Globus pallidus (tissue), 1 donor: ENCODE data around the gene TP53BP2.

Experiments
- DNase-seq: peaks from one replicate; pipeline ENCODE4 v3.0.0-alpha.2; 2015; ENCODE audit warnings: low spot score

Gene TP53BP2

DNA sequence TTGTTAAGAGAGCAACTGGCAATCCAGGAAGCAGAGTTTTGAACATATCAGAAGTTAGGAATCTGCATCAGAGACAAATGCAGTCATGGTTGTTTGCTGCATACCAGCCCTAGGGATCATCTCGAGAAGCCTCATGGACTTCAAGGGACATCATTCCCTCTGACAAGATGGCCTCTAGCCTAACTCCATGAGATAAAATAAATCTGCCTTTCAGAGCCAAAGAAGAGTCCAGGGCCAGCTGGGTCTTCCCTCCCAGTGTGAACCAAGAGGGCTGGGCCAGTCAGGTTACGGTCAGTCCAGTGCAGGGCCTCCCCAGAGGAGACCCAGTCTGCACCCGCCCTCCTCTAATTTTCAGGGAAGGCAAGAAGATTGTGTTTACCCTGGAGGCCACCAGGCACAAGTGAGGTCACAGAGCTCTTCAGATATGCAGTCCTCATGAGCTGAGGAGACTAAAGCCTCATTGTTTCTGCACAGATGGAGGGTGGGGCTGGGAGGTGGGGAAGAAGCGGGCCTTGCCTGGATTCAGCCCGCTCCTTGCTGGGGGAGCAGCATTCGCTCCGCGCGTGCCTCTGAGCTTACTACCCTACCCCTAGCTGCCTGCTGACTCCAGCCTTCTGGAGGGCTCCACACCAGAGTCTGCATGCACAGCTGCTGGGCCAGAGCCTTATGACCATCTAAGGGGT, 80.6 kb downstream of the TP53BP2 start:
- peak; percentile 95 for DNase-seq

DNA sequence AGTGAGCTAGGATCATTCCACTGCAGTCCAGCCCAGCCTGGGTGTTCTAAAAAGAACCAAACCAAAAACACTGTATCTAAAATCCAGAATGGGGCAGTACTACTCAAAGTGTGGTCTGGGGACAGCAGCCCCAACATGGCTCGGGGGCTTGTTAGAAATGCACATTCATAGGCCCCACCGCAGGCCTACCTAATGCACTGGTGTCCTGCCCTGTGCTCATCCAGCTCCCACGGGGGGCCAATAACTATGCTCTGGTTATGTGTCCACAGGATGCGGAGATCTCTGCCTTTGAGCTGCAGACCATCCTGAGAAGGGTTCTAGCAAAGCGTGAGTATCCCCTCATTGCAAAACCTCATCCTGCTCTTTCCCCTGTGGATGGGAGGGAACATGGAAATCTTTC, 81.9 kb downstream of the TP53BP2 start:
- DNase-seq = no peak

DNA sequence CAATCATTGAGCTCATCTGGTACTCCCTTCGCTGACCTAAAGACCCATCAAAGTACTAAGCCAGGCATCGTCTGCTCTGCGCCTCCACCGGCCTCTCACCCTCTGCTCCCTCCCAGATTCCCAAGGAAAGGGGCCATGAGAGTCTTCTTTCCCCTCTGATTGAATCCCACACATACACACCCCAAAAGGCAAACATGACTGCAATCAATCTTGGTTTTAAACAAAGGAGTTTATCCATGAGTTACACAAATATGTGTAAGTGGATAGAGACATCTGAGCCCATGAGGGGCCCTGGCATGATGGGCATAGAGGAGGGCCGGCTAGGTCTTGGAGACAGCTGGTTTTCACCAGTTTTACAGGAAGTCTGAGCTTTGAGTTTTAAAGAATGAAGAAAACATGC, 82.5 kb downstream of the TP53BP2 start:
- no peak for DNase-seq

DNA sequence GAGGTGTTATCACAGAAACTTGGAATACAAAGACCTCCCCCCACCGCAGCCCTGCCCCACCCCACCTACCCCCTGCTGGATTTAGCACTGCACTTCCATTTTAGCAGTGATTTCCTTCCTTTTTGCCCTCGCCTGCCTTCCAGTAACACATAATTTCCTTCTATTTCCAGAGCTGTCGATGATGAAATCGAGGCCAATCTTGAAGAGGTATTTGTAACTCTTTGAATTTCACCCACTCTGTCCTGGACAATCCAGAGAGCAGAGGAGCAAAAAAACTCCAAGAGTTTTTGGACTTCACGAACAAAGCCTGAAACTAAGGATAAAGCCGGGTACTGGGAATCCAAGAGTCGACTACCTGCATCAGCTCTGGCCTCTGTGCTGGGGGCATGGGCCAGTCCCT, 84.3 kb downstream of the TP53BP2 start:
- no peak for DNase-seq

DNA sequence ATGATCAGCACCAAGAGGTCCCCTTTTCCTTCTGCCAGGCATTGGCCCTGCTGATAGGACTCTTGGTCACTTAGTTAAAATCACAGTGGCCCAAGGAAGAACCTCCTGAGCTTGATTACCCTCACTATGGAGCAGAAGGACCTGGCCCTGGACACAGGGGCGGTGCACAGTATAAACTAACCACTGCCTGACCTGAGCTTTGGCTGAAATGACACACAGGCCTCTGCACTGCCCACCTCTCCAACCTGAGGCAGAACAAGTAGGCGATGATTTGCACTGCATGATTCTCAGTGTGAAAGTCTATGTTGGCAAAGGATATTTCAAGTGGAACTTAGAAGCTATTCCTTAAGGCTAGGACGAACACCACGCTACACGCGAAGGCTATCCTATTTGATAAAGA, 84.9 kb downstream of the TP53BP2 start:
- DNase-seq = no peak

DNA sequence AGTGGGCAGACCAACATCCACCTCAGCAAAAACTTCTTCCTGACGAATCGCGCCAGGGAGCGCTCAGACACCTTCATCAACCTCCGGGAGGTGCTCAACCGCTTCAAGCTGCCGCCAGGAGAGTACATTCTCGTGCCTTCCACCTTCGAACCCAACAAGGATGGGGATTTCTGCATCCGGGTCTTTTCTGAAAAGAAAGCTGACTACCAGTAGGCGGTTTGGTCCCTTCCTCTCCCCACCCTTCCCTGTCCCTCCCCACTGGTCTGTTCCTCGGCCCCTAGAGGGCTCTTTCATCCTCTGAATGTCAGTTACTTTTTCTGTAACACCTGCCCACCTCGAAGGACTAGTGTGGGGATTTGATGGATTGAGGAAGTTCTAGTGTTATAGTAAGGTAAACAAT, 86.5 kb downstream of the TP53BP2 start:
- no peak for DNase-seq

DNA sequence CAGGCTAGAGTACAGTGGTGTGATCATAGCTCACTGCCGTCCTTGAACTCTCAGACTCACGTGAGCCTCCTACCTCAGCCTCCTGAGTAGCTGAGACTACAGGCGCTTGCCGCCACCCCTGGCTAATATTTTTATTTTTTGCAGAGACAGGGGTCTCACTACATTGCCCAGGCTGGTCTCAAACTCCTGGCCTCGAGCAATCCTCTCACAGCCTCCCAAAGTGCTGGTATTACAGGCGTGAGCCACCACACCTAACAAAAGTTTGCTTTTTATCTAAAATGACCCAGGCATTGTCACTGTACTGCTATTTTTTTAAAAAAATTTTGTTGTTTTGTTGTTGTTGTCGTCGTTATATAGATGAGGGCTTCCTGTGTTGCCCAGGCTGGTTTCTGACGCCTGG, 87.0 kb downstream of the TP53BP2 start:
- DNase-seq = no peak

DNA sequence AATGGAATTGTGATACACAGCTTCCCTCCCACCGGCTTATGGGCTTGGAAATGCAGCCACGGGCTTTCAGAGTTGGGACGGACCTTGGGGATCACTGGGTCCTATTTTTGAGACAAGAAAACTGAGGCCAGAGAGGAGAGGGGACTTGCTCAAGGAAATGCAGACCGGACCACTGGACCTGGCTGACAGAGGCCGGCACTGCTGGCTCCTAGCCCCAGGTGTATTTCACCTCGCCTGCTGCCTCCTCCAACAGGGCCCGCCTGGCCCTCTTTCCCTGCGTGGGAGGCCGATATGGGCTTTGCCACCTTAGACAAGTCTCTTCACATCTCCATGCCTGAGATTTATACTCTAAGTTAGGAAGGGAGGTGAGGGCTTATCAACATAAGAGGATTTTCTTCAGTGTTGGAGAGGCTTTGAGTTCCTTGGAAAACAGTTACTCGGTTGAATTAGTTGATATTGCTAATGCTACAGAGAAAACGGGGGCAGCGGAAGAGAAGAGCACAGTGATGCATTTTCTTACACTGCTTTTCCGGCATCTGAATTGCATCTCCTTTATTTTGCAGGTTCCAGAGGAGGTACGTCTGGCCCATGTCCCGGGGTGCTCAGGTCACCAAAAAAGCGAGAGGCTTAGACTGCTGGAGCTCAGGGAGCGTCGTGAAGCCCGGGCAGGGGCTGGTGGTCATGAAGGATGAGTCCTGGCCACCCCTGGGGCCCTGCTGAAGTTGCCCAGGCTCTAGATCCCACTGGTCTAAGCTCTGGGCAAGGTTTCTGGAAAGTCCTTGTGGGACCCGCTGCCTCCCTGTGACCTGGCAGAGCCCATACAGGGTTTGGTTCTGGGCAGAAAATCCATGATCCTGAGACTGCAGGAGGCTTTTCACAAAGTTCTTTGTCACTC, 88.7 kb downstream of the TP53BP2 start:
- DNase-seq = no peak

DNA sequence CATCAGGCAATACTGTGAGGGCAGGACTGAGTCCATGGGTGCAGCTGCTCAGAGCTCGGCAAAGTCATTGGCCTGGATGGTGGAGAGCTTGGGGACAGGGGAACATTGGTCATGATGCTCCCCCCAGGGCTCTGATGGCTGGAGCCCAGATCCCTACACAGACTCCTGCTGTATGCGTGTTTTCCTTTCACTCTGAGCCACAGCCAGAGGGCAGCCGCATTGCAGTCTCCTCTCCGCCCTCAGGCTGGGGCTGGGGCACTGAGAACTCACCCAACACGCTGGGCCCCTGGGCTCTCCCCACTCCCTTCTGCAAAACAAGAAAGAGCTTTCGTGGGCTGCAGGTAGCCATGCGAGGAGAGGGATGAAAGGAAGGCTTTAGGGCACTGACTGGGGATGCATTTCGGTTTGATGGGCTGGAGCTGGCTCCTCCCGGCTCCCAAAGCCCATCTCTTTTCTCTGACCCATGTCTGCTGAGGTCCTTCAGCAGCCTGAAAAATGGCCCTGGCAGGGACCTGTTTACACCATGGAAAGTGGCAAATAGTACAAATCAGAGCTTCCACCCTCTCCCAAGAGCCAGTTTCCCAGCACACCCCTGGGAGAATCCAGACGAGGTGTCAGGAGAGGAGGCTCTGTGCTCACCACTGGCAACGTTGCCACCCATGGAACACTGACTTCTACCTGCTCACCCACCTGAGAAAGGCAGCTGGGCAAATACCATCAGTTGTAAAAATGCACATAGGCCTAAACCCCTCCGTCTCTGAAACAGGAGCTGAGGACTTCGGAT, 89.6 kb downstream of the TP53BP2 start:
- DNase-seq = peak; percentile 91

DNA sequence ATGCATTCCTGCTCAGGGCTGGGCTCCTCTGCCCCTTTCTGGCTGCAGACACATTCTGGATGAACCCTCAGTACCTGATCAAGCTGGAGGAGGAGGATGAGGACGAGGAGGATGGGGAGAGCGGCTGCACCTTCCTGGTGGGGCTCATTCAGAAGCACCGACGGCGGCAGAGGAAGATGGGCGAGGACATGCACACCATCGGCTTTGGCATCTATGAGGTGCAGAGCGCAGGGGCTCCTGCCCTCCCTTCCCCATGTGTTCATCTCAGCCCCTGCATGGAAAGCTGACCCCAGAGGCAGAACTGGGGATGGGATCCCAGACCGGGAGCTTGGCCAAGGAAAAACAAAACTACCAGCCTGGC, 90.3 kb downstream of the TP53BP2 start:
- no peak for DNase-seq

DNA sequence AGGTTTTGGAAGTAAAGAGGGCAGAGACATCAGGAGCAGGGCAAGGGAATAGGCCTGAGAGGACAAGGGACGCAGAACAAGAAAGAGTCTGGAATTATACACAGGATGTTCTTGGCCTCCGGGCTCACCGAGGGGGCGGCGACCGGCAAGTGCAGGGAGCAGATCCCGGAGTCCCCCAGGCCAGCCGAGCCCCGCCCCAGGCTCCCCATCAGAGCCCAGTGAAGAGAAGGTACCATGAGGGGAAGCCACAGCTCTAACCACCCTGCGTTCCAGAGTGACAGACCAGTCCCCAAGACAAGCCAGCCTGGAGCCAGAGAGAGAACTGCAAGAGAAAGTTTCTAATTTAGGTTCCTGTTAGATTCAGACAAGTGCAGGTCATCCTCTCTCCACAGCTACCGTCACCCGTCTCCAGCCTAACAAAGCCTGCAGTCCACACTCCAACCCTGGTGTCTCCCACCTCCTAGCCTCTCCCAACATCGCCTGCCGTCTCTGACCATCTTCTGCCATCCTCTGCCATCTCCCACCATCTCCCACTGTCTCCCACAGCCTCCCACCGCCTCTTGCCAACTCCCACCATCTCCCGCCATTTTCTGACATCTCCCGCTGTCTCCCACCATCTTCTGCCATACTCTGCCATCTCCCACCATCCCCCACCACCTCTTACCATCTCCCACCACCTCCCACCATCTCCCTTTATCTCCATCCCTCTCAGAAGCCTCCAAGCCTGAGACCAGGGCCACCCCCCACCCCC, 90.9 kb downstream of the TP53BP2 start:
- DNase-seq = no peak

DNA sequence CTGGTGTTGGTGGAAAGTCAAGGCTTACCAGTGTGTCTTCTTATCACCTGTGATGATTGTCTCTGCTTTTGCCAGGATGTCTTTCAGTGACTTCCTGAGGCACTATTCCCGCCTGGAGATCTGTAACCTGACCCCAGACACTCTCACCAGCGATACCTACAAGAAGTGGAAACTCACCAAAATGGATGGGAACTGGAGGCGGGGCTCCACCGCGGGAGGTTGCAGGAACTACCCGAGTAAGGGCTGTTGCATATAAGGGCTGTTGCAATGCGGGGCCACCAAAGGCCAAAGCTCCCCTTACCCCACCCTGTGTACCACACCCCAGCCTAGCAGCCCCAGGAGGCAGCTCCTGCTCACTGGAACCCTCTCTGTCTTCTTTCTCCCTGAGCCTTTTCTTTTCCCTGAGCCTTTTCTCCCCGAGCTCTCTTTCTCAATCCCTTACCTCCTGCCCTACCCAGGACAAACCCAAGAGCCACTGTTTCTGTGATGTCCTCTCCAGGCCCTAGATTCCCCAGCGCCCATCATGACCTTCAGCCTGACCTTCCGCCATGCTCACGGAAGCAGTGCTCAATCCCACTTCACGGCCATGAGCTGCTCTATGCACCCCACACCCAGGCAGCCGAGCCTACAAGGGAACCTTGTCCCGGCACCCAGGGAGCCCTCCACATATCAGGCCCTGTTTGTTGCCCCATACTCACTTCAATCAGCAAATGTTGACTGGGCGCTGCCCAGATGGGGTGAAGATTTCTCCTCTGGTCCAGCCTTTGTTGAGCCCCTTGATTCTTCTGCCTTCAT, 92.8 kb downstream of the TP53BP2 start:
- no peak for DNase-seq

DNA sequence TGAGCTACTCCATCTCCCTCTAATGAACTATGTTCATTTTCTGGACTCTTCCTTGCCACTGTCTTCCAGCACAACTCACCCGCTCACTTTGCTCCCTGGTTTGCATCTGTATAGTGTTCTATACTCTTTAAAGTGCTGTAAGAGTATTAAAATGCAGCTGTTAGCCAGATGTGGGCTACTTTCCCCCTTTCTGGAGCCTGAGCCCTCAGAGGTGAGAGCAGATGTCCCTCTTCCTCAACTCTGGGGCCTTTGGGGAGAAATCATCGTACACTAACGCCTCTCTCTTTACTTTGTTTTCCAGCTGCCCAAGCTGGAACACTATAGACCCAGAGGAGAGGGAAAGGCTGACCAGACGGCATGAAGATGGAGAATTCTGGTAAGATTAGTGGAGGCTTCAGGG, 94.1 kb downstream of the TP53BP2 start:
- DNase-seq = no peak

DNA sequence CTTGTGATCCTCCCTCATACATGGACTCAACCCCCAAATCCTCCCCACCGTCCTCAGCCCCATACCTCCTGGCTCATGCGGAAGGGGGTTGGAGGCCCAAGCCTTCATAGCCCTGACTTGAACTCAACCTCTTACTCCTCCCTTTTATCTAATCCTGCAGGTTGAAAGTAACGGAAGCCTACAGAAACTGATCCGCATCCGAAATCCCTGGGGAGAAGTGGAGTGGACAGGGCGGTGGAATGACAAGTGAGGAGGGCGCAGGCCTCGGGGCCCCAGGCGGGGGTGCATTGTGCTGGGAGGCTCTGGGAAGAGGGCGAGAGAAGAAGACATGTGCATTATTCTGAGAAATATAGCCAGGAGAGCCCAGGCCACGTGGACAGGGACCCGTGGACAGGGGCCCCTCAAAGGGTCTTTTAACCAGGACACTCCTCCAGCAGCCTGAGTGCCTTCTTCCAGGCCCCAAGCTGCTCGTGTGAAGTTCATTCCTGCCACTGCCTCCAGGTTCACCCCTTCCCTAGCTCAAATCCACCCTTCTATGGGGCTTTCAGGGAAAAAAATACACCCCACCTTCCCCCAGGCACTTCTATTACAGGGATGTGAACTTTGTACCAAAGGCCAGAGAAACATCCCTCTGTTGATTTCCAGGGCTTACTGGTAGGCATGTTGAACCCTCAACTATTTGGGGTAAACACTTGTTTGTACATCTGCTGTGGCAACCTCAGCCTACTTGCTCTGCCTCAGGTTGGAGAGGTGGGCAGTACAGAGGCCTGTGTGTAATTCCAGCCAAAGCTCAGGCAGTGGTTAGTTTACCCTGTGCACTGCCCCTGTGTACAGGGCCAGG, 94.8 kb downstream of the TP53BP2 start:
- no peak for DNase-seq

DNA sequence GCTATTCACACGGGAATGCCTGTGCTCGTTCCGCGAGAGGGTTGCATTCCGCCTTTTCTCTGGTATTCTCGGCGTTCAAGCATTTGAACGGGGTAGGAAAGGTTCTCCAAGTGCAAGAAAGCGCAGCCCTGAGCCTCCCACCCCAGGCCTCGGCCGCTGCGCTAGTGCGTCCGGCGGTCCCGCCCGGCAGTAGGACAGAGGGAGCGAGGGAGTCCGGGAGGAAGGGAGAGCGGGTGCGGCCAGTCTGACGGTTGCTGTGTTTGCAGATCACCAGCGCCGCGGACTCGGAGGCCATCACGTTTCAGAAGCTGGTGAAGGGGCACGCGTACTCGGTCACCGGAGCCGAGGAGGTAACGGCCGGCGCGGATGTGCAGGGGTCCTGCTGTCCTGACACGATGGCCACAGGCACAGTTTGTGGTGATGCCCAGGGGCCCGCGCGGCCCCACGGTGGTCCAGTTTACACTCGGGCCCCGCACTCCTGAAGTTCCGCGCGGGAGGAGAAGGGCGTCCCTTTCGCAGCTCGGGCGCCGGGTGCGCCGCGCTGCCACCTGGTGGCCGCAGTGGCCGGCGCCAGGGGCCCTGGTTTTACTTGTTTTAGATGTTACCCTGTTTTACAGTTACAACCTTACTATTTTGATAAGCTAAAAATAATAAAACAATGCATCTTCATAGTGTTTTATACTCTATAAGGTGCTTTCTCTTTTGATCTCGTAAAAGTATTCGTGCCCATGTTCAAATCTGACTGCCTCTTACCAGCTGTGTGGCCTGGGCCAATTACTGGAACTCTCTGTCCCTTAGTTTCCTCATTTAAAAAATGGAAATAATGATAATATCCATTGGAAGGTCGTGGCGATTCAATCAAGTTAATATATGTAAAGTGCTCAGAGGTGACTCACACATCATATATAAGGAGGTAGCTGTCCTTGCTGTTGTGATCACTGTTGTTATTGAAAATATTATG, 96.7 kb downstream of the TP53BP2 start:
- peak; percentile 57 for DNase-seq

DNA sequence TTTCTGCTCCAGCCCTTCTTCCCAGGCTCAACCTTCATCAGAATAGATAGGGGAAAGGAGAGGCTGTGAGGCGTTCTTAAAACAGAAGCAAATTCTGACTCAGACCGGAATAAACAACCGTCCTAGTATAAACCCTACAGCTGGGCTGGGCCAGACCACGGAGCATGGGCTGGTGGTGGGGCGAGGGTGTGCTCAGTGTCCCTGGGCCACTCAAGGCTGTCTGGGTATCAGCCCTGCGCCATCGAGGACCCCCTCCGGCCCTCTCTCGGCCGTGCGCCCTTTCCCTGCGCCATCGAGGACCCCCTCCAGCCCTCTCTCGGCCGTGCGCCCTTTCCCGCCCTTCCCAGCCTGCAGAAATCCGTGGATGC, 97.4 kb downstream of the TP53BP2 start:
- DNase-seq = no peak

DNA sequence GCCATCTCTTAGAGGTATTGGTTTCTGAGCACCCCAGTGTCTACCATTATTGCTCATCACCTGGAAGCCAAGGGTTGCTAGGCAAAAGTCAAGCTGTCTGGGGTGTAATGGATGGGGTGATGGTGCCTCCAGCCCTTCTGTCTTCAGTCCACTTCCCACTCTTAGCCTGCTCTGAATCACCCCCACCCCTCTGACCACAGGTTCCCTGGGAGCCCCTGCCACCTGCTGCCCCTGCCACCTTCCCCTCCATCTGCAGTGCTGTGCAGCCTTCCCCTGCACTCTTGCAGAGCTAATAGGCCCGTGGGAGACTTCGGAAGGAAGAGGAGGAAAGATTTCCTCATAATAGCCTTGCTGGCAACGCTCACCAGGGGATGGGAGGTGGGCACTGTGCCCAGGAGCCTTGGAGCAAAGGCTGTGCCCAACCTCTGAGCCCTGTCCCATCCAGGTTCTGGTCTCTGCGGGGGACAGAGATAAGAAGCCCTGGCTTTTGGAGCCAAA, 97.9 kb downstream of the TP53BP2 start:
- DNase-seq = no peak

DNA sequence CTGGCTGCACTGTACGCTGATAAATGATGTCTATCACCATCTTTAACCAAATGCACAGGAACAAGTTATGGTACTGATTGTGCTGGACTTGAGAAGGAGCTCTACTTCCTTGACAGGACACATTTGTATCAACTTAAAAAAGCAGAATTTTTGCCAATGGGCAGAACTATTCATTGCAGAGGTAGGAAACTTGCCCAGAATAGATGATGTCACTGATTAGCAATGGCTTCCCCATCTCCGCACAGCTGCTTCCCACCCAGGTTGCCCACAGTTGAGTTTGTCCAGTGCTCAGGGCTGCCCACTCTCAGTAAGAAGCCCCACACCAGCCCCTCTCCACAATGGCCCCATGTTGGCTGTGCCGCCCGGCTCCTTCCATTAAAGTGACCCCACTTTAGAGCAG, 100.0 kb downstream of the TP53BP2 start:
- no peak for DNase-seq
